GM12874 (cell line): ENCODE data around the gene SPC25.

Experiments
- TF ChIP-seq, protein P1 (sequence below): IDR thresholded peaks from 2 replicates; pipeline ENCODE4 v1.5.1; 2011; ENCODE audit warnings: low read depth, mild to moderate bottlenecking, control low read depth, low read length, moderate library complexity; ENCODE audit not compliant: insufficient read depth

SPC25 gene

DNA sequence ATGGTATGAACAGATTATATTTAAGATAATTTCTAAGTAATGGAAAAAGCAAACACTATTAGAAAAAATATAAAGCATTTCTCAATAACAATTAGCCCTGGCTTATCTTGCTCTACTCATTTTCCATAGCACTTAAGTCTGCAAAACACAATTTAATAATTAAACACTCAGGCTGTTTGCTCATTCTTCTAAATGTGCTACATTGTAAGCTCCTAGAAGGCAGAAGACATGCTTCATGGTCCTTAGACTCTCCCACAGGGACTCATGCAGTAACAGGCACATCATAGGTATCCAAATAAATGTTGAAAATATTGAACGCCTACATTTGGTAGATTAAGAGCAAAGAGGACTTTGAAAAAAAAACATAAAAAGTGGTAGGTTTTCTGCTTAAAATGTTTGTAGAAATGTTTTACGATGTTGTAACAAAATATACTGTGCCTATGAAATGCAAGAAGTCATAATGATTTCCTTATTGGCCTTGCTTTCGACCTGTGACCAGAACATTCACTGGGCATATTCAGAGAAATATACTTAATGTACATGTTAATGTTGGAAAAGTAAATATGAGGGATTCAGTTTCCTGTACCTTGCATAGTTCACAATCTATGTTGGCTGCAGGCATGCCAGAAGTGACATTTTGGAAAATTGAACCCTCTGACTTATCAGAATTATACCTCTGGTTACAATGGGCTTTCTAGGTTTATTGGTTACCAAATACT, 38.0 kb upstream of the SPC25 start:
- TF ChIP-seq, protein P1, sequence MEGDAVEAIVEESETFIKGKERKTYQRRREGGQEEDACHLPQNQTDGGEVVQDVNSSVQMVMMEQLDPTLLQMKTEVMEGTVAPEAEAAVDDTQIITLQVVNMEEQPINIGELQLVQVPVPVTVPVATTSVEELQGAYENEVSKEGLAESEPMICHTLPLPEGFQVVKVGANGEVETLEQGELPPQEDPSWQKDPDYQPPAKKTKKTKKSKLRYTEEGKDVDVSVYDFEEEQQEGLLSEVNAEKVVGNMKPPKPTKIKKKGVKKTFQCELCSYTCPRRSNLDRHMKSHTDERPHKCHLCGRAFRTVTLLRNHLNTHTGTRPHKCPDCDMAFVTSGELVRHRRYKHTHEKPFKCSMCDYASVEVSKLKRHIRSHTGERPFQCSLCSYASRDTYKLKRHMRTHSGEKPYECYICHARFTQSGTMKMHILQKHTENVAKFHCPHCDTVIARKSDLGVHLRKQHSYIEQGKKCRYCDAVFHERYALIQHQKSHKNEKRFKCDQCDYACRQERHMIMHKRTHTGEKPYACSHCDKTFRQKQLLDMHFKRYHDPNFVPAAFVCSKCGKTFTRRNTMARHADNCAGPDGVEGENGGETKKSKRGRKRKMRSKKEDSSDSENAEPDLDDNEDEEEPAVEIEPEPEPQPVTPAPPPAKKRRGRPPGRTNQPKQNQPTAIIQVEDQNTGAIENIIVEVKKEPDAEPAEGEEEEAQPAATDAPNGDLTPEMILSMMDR: no peak

DNA sequence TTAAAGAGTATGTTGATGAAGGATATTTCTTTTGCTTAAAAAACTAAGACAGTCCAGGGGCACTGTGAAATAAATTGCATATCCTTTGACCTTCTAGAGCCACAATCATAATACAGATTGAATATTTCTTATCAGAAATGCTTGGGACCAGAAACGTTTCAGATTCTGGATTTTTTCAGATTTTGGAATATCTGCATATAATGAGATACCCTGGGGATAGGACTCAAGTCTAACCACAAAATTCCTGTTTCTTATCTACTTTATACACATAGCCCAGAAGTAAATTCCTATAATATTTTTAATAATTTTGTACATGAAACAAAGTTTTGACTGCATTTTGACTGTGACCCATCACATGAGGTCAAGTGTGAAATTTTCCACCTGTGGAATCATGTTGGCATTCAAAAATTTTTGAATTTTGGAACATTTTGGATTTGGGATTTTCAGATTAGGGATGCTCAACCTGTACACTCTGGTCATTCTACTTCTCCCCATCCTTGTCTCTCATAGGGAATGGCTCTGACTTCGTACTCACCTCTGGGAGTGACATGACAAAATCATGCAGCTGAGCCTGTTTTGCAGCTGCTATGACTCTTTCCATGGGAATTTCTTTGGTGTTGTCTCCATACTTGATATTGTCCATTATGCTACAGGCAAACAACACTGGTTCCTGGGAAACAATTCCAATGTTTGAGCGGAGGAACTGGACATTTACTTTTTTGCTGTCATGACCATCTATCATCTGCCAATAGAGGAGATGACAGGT, 36.6 kb upstream of the SPC25 start:
- TF ChIP-seq, protein P1: no peak

DNA sequence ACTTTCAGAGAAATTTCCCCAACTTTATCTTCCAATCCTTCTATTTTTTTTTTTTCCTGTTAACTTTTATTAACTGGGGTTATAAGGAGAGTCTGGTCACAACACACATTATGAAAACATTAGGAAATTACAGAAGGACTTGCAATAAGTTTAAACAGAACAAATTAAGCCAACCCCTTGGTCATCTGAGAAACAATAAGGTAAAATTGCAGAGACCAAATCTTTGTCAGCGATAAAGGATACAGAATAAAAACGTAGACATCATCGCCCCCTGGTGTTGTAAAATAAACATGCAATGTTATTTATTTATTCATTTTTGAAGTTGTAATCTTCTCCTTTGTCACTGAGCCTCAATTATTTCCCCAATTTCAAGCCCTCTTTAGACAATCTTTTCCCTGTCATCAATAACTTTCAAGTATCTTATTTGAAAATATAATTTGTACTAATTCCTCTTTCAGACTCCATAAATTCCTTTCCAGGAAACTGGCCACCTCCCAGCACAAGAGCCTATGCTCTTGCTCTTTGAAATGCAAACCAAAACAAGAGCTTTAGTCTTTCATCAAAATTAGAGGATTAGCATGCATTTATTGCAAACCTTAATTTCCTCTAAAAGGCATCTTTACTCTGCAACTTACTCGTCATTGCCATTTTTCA, 30.4 kb upstream of the SPC25 start:
- TF ChIP-seq, protein P1: peak; percentile 36; the same call in 1 of the 2 replicates

DNA sequence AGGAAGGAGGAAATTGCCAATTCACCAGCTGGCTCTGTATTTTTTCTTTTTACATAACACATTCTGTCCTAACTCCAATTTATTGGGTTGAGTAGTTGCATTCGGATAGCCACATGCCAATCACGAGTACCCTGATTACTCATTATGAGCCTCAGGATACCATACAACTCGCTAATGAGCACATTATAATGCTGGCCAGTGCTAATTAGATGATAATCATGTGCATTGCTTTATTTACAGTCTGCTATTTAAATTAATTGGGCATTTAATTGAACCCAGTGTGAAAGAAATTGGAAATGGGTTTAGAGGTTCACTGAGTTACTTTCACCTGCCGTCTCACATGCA, 26.1 kb upstream of the SPC25 start:
- TF ChIP-seq, protein P1: no peak

DNA sequence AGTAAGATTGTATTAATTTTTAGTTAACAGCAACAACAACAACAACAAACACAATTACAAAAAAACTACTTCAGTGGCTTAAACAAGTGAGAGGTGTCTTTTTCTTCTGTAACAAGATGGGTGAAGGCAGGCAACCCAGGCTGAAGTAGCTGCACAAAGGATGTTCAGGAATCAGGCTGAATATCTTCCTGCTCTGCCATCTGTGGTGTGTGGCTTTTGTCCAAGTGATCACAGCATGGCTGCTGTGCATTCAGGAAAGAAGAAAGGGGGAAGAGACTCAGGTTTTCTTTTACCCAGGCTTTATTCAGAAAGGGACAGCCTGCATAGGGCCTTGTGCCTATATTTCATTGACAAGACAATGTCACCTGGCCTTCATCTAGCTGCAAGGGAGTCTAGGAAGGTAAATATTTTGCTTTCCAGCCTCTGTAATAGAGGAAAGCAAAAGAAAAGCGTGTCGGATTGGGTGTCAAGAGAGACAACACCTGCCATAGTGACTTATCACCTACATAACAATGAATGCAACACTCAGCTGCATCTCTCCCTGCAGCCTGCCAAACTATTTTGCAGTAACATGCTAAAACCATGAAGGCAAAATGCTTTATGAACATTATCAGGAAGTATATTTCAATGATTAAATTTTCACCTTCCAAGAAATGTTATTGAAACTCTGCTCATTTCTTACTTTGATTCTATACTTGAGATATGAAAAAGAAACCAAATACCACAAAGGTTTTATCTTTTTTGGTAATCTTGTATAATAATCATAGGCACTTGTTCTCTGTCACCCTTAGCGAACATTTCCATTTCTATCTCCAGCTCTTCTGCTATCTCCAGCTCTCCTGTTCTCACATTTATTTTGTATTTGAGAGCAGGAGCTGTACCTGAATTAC, 25.5 kb upstream of the SPC25 start:
- TF ChIP-seq, protein P1: no peak

DNA sequence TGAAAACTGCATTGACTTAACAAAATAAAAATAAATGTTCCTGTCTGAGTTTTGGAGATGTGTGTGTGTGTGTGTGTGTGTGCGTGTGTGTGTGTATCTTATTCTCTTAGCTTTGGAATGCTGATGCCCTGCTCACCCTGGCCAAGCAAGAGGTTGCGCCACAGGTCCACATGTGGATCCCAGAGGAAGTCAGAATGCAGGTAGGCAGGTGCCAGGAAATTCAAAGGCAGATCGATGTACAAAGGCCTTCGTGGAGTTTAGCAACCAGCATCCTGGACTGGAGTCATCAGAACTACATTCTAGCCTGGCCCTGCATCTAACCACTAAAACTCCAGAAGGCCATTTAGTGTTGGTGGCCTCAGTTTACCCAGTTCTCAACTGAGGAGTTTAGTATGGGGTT, 23.3 kb upstream of the SPC25 start:
- TF ChIP-seq, protein P1: no peak

DNA sequence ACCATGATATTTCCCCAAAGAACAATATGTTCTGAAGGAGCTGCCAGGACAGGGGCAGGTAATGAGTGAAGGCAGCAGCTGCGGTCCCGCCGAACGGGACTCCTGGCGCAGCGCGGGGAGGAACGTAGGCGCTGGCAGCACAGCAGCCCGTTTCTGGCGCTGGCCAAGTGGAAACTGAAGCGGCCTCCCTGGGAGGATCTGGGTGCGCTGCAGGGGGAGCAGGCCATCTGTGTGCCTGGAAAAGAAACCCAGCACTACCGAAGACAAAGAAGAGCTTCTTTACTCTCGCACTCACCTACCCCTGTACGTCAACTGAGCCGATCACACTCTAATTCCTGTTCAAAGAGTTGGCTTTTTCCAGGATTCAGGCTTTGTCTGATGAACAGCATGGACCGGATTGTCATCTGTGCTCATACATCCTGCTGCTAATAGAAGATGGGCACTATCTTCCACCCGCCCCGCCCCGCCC, 22.7 kb upstream of the SPC25 start:
- TF ChIP-seq, protein P1: no peak
